Endothelial cell of hepatic sinusoid (primary cell): Measurements from ENCODE around the gene MAP1LC3B2.

Experiments used
- in situ Hi-C: cut with HindIII; loops from 2 replicates; pipeline ENCODE4 v1.10.0; 2017; ENCODE audit warnings: low sequenced_read_pairs

MAP1LC3B2 gene

DNA sequence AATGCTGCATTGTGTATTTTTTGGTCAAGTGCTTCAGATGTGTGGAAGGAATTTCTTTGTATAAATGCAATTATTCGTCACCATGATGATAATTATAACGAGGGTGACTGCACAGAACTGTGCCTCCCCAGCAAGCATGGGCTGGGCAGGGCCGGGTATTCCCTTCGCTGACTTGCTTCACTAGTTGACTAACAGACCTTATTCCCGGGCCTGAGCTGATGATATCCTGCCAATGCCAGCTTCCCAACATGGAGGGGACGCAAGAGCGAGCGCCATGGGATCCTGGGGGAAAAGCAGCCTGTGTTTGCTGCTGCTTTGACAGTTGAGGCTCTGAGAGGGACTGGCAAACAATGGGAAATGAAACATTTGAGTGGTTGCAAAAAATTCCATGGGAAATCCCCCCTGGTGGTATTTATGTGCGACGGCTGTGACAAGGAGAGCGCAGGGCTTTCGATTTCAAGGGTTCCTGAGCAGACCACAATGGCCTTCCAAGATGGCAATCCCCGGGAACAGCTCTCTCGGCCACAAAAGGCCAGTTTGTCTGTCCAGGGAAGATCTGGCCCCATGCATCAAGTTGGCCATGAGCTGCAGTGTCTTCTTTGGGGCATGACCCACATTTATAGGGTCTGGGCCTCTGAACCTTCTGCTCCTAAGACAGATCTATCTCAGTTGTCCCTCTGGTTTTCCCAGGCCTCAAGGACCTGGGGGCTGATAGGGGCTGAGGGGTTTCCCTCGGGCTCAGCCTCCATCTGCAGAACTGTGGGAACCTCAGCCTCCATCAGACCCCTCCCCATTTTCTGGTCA is 21.9 kb upstream of the MAP1LC3B2 start:
- in situ Hi-C loops, result no loop called here

DNA sequence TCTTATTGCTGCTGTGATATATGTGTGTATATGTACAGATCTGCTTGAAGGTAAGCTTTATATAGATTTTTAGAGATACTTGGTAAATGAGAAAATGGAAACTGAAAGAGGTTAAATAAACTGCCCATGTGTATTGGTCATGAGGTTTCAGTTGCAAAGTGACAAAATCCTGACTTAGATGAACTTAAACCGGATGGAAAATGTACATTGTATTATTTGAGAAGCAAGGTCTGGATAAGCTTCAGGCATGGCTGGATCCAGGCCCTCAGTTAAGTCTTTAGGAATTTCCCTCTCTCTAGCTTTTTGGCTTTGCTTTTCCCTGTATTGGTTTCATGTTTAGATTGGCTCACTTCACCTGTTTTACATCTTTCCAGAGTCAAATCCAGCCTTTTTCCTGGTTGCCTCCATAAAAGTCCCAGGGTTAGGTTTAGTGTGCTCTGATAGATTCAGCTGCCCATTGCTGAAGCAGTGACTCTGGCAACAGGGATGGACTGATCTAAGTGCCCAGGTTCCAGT is 21.0 kb upstream of the MAP1LC3B2 start:
- in situ Hi-C loops, result no loop called here

DNA sequence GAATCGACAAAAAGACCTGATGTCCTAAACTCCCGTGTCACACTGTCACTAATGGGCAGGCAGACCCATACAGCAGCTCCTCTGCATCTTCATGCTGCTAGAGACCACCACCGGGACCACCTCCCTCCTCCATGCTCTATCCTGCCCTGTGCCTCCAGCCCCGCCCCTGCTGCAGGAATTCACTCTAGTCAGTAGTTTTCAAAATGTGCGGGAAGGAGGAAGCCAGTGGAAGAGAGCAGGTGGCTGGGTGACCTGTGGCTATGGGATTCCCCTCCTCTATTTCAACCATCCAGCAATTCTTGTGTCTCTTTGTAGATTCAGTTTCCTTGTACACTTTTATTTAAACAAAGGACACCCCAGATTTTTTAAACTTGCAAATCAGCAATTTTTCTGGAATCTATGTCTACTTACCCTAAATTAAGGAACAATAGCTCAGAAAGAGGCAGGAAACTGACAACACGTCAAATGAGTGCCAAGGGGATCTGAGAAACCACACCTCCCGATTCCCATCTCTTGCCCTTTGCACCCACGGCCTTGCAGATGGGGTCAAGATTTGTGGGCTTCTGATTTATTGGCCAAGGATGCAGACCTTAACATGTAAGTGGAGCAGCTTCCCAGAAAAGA is 20.4 kb upstream of the MAP1LC3B2 start:
- in situ Hi-C loops, result no loop called here

DNA sequence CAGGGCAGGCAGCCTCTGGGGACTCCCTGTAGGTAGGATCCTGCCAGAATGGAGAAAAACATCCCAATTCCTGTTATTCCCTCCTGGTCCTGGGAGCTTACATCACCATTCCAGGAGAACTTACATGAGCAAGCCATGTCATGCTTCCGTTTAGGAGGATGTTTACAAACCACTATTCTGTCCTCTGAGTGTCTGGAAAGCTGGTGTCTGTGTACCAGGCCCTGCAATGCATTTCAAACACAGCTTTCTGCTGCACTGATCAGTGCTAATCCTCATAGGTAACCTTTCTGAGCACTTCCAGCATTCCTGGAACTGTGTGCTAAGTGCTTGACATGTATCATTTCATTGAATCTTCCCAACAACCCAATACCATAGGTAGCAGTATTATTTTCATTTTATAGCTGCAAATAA is 19.8 kb upstream of the MAP1LC3B2 start:
- in situ Hi-C loops, result no loop called here

DNA sequence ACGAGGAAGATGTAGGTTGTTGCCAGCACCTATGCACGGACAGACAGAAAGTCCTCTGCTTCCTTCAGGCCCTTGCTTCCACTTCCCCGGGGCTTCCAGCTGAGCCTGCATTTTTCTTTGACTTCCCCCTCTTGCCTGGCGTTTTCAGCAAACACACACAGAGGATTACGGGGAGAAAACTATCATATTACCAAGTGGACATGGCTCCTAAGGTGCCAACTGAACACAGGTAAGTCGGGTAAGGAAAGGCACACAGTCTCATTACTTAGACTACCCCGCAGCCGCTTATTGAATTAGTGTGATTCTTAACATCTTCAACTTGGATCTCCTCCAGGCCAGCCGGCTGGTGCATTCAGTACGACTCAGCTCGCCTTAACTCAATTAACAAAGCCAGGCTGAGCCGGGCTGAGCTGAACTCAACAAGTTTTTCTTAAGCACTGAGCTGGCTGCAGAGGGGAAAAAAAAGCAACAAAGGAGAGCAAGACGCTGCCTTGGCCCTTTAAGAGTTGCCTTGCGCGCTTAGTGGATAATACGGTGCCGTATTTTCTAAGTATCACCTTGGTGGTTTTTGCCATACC is 19.2 kb upstream of the MAP1LC3B2 start:
- in situ Hi-C loops, result no loop called here

DNA sequence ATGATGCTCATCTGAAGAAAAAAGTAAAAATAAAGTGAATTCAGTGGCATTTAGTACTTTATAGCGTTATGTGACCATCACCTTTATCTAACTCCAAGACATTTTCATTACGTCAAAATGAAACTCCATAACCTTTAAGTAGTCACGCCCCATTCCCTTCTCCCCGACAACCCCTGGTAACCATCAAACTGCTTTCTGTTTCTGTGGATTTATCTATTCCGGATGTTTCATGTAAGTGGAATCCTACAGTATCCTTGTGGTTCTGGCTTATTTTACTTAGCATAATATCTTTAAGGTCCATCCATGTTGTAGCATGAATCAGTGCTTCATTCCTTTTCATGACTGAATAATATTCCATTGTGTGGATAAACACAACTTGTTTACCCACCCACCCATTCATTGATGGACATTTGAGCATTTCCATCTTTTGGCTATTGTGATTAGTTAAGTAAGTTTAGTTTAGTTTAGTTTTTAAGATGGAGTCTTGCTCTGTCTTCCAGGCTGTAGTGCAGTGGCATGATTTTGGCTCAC is 18.5 kb upstream of the MAP1LC3B2 start:
- in situ Hi-C loops, result no loop called here

DNA sequence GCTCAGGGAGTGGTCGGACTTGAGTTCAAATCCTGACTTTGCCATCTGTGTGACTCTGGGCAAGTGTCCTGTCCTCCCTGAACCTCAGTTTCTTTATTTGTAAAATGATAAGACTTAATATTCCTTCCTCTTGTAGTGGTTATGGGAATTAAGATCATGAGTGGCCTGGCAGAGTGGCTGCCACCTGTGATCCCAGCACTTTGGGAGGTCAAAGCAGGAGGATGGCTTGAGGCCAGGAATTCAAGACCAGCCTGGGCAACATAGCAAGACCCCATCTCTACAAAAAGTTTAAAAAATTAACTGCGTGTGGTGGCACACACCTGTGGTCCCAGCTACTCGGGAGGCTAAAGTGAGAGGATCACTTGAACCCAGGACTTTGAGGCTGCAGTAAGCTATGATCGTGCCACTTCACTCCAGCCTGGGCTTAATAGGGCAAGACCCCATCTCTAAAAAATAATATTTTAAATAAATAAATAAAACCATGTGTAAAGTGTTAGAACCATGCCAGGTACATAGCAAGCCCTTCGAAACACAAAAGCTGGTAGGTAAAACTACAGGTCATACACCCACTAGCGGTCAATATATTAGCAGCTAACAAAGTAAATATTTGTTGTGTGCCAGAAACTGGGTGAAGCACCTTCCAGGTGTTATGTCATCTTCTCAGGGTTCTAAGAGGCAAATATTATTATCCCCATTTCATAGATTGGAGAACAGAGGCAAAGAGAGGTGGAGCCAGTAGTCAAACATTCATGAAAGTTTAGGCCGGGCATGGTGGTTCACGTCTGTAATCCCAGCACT is 17.4 kb upstream of the MAP1LC3B2 start:
- in situ Hi-C loops, result no loop called here

DNA sequence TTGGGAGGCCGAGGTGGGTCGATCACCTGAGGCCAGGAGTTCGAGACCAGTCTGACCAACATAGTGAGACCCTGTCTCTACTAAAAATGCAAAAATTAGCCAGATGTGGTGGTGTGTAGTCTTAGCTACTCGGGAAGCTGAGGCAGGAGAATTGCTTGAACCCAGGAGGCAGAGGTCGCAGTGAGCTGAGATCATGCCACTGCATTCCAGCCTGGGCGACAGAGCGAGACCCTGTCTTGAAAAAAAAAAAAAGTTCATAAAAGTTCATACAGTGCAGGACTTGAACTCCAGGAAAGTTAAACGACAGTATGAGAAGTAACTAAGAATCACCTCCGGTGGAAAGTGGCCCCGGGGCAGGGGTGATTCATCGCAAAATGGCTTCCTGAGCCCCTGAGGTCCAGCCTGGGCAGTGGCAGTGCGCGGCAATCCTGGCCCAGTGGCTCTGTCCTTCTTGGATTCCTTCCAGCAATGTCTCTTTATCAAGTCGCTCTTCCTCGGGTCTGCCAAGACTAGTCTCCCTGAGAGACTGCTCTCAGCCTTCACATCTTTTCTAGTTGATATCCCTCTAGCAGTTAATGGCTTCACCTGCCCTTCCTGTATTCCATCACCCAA is 16.7 kb upstream of the MAP1LC3B2 start:
- in situ Hi-C loops, result no loop called here

DNA sequence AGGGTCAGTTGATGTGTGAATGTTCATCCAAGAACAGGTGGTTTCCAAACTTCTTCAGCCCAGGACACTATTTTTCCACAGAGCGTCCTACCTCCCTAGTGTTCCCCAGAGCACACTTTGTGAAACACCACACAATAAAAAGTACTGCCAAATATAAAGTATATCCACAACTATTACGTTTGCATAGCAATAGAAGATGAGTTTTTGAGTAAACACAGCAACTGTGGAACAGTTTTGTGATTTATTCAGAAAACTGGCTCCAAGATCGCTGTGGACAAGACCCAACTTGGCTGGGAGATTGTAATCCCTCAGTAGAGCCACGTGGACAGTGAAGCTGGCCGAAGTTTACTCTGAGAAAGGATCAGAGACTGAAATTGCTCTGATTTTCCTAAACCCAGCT is 14.5 kb upstream of the MAP1LC3B2 start:
- in situ Hi-C loops, result no loop called here

DNA sequence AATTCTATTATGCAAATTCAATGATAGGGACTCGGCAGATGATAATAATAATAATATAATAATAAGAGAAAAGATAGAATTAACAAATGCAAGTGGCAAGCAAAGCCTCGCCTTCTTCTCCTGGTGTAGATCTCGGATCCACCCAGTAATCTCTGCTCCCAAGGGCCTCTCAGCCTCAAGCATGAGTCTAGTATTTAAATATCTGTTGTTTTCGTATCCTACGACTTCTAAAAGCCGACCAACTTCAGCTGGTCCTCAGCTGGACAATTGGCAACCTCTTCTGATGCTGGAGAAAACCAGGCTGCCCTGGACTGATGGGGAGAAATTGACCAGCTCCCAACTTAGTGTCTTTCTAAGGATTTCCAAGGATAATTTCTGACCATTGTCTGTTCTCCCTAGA is 14.0 kb upstream of the MAP1LC3B2 start:
- in situ Hi-C loops, result no loop called here

DNA sequence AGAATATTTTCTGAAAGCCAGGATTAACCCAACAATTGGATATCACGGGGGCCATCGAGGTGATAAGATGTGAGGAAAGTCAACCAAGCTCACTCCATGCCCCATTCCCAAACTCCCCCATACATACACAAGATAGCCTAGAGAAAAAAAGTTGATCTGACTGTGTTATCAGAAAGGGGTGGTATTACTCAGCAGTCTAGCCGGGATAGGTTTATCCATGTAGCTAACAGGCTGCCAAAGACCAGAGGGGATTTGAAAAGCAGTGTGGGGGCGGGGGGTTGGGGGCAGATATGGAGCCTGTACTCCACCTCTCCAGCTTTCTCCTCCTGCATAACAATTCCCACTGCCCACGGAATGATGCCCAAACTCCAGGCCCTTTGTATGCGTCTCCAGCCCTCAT is 13.2 kb upstream of the MAP1LC3B2 start:
- in situ Hi-C loops, result no loop called here

DNA sequence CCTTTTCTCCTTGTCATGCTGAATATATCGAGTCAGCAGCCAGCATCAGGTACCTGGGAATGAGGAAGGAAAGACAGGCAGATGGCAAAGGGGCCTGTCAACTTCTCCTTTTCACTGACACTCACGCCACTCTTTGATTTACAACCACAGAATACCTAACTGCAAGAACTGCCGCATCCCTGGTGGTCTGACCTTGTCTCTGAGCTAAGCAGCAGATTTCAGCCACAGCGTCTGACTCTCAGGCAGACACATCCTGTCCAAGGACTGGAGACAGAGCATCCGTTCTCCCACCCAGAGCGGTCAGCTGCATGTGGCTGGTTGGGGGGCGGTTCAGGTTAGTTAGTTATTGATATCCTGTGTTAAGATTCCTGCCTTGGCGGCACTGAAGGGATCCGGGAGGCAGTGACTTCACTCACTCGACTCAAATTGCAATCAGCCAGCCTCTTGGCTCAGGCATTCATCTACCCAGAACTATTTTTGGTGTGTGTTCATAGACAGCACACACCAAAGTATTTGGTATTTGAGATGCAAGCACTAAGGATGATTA is 11.2 kb upstream of the MAP1LC3B2 start:
- in situ Hi-C loops, result no loop called here

DNA sequence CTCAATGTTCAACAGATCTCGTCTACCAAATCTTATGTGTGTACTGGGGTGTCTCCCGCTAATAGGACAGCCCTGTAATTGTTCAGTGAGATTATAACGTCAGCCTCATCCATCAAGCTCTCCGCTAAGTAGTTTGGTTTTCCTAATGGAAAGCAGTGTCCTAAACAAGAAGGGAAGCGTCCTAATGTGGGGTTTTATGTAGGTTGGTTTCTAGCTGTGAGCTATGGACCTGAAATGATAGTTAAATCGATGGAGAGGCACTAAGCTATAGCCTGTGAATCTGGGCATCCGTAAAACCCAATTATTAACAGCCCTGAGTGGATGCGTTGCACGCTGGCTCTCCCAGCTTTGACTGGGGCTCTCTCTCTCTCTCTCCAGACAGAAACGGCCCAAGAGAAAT is 9.2 kb upstream of the MAP1LC3B2 start:
- in situ Hi-C loops, result no loop called here

DNA sequence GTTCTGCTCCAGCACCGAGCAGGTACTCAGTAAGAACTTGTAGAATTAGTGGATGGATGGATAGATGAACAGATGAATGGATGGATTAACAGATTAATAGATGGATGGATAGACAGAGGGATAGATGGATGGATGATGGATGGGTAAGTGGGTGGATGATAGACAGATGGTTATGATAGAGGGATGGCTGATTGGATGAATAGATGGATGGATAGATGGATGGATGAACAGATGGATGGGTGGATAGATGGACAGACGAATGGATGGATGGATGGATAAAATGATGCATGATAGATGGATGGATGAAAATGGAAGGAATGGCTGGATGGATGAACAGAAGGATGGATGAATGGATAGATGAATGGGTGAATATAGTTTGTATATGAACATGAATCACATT is 8.0 kb upstream of the MAP1LC3B2 start:
- in situ Hi-C loops, result no loop called here

DNA sequence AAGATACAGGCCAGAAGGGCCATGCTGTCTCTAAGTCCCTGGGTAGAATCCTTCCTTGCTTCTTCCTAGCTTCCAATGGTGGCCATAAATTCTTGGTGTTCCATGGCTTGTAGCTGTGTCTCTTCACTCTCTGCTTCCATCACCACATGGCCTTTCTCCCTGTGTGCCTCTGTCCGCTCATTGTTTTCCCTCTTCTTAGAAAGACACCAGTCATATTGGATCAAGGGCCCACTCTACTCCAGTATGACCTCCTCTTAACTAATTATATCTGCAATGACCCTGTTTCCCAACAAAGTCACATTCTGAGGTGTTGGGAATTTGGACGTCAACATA is 7.6 kb upstream of the MAP1LC3B2 start:
- in situ Hi-C loops, result no loop called here

DNA sequence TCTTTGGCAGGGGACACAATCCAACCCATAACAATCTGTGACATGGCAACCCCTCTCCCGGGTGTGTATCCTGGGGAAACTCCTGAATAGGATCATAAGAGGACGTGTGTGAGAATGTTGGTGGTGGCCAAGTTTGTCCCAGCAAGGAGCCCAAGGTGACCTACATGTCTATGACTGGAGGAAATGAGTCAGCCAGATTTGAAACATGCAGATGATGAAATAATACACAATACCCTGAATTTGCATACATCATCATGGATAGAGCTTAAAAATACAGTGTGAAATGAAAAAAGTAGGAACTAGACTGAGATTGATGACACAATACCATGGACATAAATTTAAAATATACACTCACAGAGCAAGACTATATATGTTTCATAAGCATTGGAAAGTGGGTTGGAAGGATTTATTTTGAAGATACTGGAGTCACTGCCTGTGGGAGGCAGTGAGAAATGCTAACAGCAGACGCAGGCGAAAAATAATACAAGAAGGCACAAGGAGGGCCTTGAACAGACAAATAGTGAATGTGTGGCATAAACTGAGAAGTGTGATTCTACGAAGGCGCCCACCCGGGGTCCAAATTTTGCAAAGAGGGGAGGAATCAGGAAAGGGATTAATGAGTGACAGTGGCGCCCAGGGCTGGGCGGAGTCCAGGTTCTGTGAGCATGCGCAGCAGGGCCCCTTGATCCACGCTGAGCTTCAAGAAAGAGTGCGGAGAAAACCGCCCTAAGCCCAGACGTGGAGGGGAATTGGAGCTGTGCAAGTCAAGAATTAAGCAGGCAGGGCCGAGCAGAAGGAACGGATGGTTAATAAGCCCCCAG is 7.0 kb upstream of the MAP1LC3B2 start:
- in situ Hi-C loops, result no loop called here

DNA sequence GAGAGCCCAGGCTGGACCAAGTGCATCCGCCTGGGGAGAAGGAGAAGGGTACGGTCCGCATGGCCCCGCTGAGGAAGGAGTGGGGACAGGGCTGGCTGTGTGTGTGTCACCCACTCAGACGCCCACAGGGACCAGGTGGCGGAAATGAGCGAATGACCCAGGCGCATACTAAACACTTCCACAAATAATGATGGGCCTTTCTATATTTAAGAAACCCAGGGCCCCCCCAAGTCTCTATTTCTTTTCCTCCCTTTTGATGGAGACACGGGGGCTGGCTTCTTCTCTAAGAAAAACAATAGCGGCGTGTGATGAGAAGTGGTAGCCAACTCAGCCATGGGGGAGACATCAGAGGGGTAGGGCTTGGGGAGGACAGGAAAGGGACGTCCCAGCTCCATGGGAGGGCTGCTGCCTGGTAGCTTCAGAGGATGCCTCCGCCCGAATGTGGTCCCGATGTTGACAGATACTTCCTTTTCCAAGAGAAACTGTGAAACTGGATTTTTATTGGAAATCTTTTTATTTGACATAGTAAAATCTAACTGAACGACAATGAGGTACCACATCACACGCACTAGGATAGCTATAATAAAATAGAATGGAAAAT is 6.3 kb upstream of the MAP1LC3B2 start:
- in situ Hi-C loops, result no loop called here

DNA sequence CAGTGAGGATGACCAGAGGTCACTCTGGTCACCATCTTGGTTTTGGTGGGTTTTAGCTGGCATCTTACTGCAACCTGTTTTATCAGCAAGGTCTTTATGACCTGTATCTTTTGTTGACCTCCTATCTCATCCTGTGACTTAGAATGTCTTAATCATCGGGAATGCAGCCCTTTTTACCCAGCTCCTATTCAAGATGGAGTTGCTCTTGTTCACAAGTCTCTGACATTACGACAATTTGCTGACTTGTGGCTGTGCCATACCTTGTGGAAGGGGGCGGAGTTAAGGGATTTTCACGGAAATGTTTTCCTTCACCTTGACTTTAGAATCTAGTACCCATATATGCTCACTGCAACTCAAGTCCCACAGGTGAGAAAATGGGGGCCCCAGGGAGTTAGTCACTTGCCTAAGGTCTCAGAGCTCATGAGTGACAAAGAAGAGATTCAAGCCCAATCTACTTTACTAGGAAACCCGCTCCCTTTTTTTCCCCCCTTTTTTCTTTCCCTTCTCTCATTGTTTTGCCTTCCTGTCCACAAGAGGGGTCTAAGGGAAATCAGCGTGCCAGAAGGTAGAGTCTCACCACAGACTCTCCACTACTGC is 2.7 kb upstream of the MAP1LC3B2 start:
- in situ Hi-C loops, result no loop called here
